Measurements from ENCODE around the gene CYP19A1.

GRCh38 chr15:51335087-51335486 lies 3.3 kb downstream of the CYP19A1 start:
- TF ChIP-seq CTCF (IDR thresholded peaks at IDR 0.05) (no peak), POLR2A (IDR thresholded peaks at IDR 0.05) (no peak)
